Ovary (tissue), 9 donors: ENCODE measurements around the gene PRDM15. TPM values are rescaled to one million over a fixed set of nuclear protein-coding genes. Genes with fewer than 3 reads are reported as not detected.

Source experiments
- DNase-seq, 5 donors: peaks; one replicate each; pipeline ENCODE4 v3.0.0-alpha.2; 2019 to 2020
- H3K27ac ChIP-seq, 2 donors: fragments of 200-600 bp; one replicate each; pipeline versions ENCODE4 v1.5.1 to v1.8.0; 2019 to 2022
- H3K27me3 ChIP-seq: fragments of 200-600 bp; one replicate; pipeline ENCODE4 v1.8.0; 2022
- H3K36me3 ChIP-seq: fragments of 200-600 bp; sonication (generic); one replicate; pipeline ENCODE4 v1.5.1; 2019
- H3K4me1 ChIP-seq: one replicate; pipeline ENCODE4 v1.8.1; 2013; ENCODE audit warnings: mild to moderate bottlenecking, moderate library complexity; ENCODE audit not compliant: insufficient read depth
- H3K4me3 ChIP-seq: fragments of 200-600 bp; sonication (generic); one replicate; pipeline ENCODE4 v1.5.1; 2017
- H3K9me3 ChIP-seq, 2 donors: fragments of 200-600 bp in 1 of 2; sonication (generic) in 1 of 2; one replicate each; pipeline versions ENCODE4 v1.5.1 to v1.8.1; 2013 to 2019; ENCODE audit warnings: mild to moderate bottlenecking in 1 of 2, moderate library complexity in 1 of 2
- CTCF ChIP-seq, 3 donors: fragments of 450-650 bp in 2 of 3; fragments of 200-600 bp in 1 of 3; IDR thresholded peaks; one replicate each; pipeline versions ENCODE4 v1.5.1 to v1.8.0; 2016 to 2022; ENCODE audit warnings: antibody characterized with exemption in 3 of 3, mild to moderate bottlenecking in 1 of 3
- EP300 ChIP-seq: sonication (generic); formaldehyde crosslinking; IDR thresholded peaks from one replicate; pipeline ENCODE4 v1.6.1; 2017; ENCODE audit warnings: antibody characterized with exemption
- POLR2A ChIP-seq: fragments of 450-650 bp; IDR thresholded peaks from one replicate; pipeline ENCODE4 v1.6.1; 2017; ENCODE audit warnings: antibody characterized with exemption, mild to moderate bottlenecking, moderate library complexity
- WGBS, 3 donors: extraction: QIAGEN DNeasy Blood & Tissue Kit in 1 of 3; methylation state at CpG; one replicate each; pipeline versions ENCODE4 v1.1.5 to v1.1.7; 2013 to 2017; 5-methylcytosine and 5-hydroxymethylcytosine counted together
- intact Hi-C, 4 donors: fragments of 100-400 bp; cut with DNase I; formaldehyde crosslinking; loops; one replicate each; pipeline versions ENCODE4 v1.11.0 to v1.15.1; 2022 to 2023
- polyA plus RNA-seq, 2 donors: library from polyadenylated mRNA; stranded (reverse); fragments of 200-250 nt in 1 of 2; fragments of 350-450 nt in 1 of 2; fragmentation: Illumina TruSeq in 1 of 2; extraction: RNeasy Lipid Tissue Mini Kit (QIAGEN cat#74804) in 1 of 2; gene quantifications; one replicate each; pipeline ENCODE4 v1.2.3, GENCODE V29; 2013 to 2014
- total RNA-seq, 7 donors: library from RNA; depleted of rRNA in 2 of 7; stranded (reverse); fragments of >200 nt in 2 of 7; fragmentation: NEBNext Ultra II Directional in 3 of 7; extraction: Animal tissue kit (Norgen Biotek cat#: 25700) in 3 of 7; gene quantifications; one replicate each; pipeline versions ENCODE4 v1.1.0 to v1.2.4, GENCODE V29; 2016 to 2023
- donor health status: DM: no; HTN: no; CAD: no; lungs with moderate emphysema.
- donor health status: DM: no; HTN: no; CAD: no.
- donor health status: Bipolar disorder and iron deficiency.
- donor health status: DM: yes; HTN: yes; CAD: no.
- donor health status: DM: no; HTN: no; CAD: no.
- donor health status: DM: yes; HTN: yes; CAD: no.

Gene PRDM15
- total and polyA plus RNA-seq, 9 donors, result 2.0 to 10.9 (median 5.9) TPM

- Histone ChIP-seq H3K9me3 (no peaks in the 10 kb centered on the region), H3K27me3 (no peaks in the 10 kb centered on the region), H3K4me1 (no peaks in the 10 kb centered on the region), H3K27ac (no peak overlapping the region), H3K4me3 (no peak overlapping the region), H3K36me3 (no peaks in the 10 kb centered on the region)
- TF ChIP-seq EP300 (no peak), POLR2A (no peak), CTCF (IDR thresholded peaks at IDR 0.05) (no peak)
- DNase-seq, result peak in 1 of 5 donors; percentile 20
- WGBS, 3 donors, result 95 to 97% (median 96%) methylated on average over 32 of the region's 32 CpGs
- intact Hi-C loops, result loop anchor here in 1 of 4 donors (5.0 kb wide), 1 partner anchor 134 kb away; no protein-coding TSS in a partner anchor
Observed at GRCh38 chr21:41836166-41837015, 42.8 kb downstream of the PRDM15 start.

GRCh38 chr21:41835711-41836154 is 43.4 kb downstream of the PRDM15 start:
- Histone ChIP-seq H3K4me1 (no peaks in the 10 kb centered on the region), H3K9me3 (no peaks in the 10 kb centered on the region), H3K36me3 (no peaks in the 10 kb centered on the region), H3K27ac (peak overlapping the region in 1 of 2 donors; percentile 74), H3K27me3 (no peaks in the 10 kb centered on the region), H3K4me3 (no peak overlapping the region)
- no peak for TF ChIP-seq POLR2A
- no peak for TF ChIP-seq EP300
- no peak for TF ChIP-seq CTCF (IDR thresholded peaks at IDR 0.05)
- peak in 1 of 5 donors; percentile 44 for DNase-seq
- intact Hi-C loops, result loop anchor here in 1 of 4 donors (5.0 kb wide), 1 partner anchor 133 kb away; no protein-coding TSS in a partner anchor
- 83% methylated on average over 10 of the region's 10 CpGs for WGBS, 3 donors

- no peaks in the 10 kb centered on the region for H3K36me3 ChIP-seq
Observed at GRCh38 chr21:41834926-41835663, 44.0 kb downstream of the PRDM15 start.

More at GRCh38 chr21:41834926-41835663, 44.0 kb downstream of the PRDM15 start:
- Histone ChIP-seq H3K4me3 (no peak overlapping the region), H3K4me1 (no peaks in the 10 kb centered on the region), H3K27ac (peak overlapping the region in 1 of 2 donors; percentile 74), H3K9me3 (no peaks in the 10 kb centered on the region), H3K27me3 (no peaks in the 10 kb centered on the region)
- WGBS, 3 donors, result 76 to 84% (median 76%) methylated on average over 42 of the region's 42 CpGs
- TF ChIP-seq CTCF (IDR thresholded peaks at IDR 0.05) (no peak), POLR2A (no peak), EP300 (no peak)
- DNase-seq, result peak in 1 of 5 donors; percentile 46
- intact Hi-C loops, result loop anchor here in 1 of 4 donors (5.0 kb wide), 1 partner anchor 133 kb away; no protein-coding TSS in a partner anchor
